HepG2 (cell line): ENCODE results near the gene PDCD10. TPM values are rescaled to one million over a fixed set of nuclear protein-coding genes. Genes with fewer than 3 reads are reported as not detected.

ENCODE experiments used
- ARID5B ChIP-seq: IDR thresholded peaks from 2 replicates; pipeline ENCODE4 v1.4.0; 2020; ENCODE audit warnings: mild to moderate bottlenecking, missing genetic modification reagents
- ATF4 ChIP-seq, 2 experiments: fragments of 450-650 bp in 1 of 2; sonication (generic) in 1 of 2; formaldehyde crosslinking; IDR thresholded peaks; 2 replicates each; pipeline versions ENCODE4 v1.5.0 to v1.8.0; 2020 to 2022; ENCODE audit warnings: mild to moderate bottlenecking in 1 of 2, missing genetic modification reagents in 1 of 2
- FOXK2 ChIP-seq: fragments of 450-650 bp; IDR thresholded peaks from 2 replicates; pipeline ENCODE4 v1.6.1; 2016
- HNF4G ChIP-seq, 2 experiments: sonication (generic) in 1 of 2; formaldehyde crosslinking in 1 of 2; IDR thresholded peaks; 2 replicates each; pipeline versions ENCODE4 v1.4.0 to v1.6.1; 2011 to 2020; ENCODE audit warnings: borderline replicate concordance in 2 of 2, low read depth in 2 of 2, mild to moderate bottlenecking in 2 of 2, low read length in 1 of 2, missing genetic modification reagents in 1 of 2, moderate library complexity in 1 of 2
- KIAA2018 ChIP-seq: sonication (generic); formaldehyde crosslinking; IDR thresholded peaks from 2 replicates; pipeline ENCODE4 v1.5.0; 2020; ENCODE audit warnings: mild to moderate bottlenecking, missing genetic modification reagents, borderline replicate concordance
- MIXL1 ChIP-seq: IDR thresholded peaks from 2 replicates; pipeline ENCODE4 v1.6.1; 2016
- MLX ChIP-seq: IDR thresholded peaks from 2 replicates; pipeline ENCODE4 v1.6.1; 2016
- SOX13 ChIP-seq, 3 experiments: fragments of 450-650 bp in 1 of 3; sonication (generic) in 1 of 3; formaldehyde crosslinking in 1 of 3; IDR thresholded peaks in 2 of 3; conservative IDR thresholded peaks in 1 of 3; 2 replicates each; pipeline versions ENCODE4 v1.5.0 to v1.6.1; 2016 to 2020; ENCODE audit warnings: antibody characterized with exemption in 1 of 3, mild to moderate bottlenecking in 1 of 3, missing compliant biosample characterization in 1 of 3, missing genetic modification reagents in 1 of 3, moderate library complexity in 1 of 3
- TCF12 ChIP-seq, 2 experiments: fragments of 450-650 bp in 1 of 2; sonication (generic) in 1 of 2; formaldehyde crosslinking in 1 of 2; IDR thresholded peaks; 2 replicates each; pipeline versions ENCODE4 v1.6.1 to v1.8.0; 2017 to 2022; ENCODE audit warnings: antibody characterized with exemption in 1 of 2, mild to moderate bottlenecking in 1 of 2, missing genetic modification reagents in 1 of 2, moderate library complexity in 1 of 2
- TFE3 ChIP-seq: IDR thresholded peaks from 2 replicates; pipeline ENCODE4 v1.6.1; 2016
- ZMAT5 ChIP-seq: sonication (generic); formaldehyde crosslinking; IDR thresholded peaks from 2 replicates; pipeline ENCODE4 v1.5.0; 2020; ENCODE audit warnings: mild to moderate bottlenecking, low read depth, missing genetic modification reagents, borderline replicate concordance
- polyA plus RNA-seq, 8 experiments: library from polyadenylated mRNA; depleted of rRNA in 3 of 8; stranded (reverse) in 7 of 8; unstranded in 1 of 8; fragments of >200 nt; fragmentation: Illumina TruSeq in 4 of 8; extraction: Trizol in 4 of 8; gene quantifications; 2 replicates each; pipeline versions ENCODE4 v1.2.1 to v1.2.3, GENCODE V29; 2011 to 2016; ENCODE audit warnings: low read depth in 4 of 8, missing spikeins in 1 of 8, mixed read lengths in 1 of 8; ENCODE audit not compliant: insufficient read depth in 1 of 8
- total RNA-seq, 5 experiments: library from RNA; depleted of rRNA; stranded (reverse); fragments of >200 nt; fragmentation: Illumina TruSeq; extraction: Trizol; gene quantifications; 2 replicates each; pipeline ENCODE4 v1.2.3, GENCODE V29; 2016; ENCODE audit warnings: low read depth in 1 of 5

Gene PDCD10
- total and polyA plus RNA-seq, 2 of the 13 experiments (the other 11 are each of a cell fraction or from before 2014, with no cell fraction given), result 48.5 to 53.9 TPM

- TF ChIP-seq ATF4 (CRISPR knock-in tag; IDR thresholded peaks at IDR 0.05) (peak in 1 of 2 experiments; percentile 87; a peak in 2 of 4 replicates), MLX (CRISPR knock-in tag) (0 out of 2 replicates have a peak, but pooled peaks have one; percentile 27), MIXL1 (CRISPR knock-in tag) (peak; percentile 46; the same call in 1 of the 2 replicates), SOX13 (IDR thresholded peaks at IDR 0.05) (no peak), SOX13 (CRISPR knock-in tag; conservative IDR thresholded peaks at IDR 0.05 in 1 of 2, IDR thresholded peaks at IDR 0.05 in 1 of 2) (peak in 1 of 2 experiments; percentile 57; a peak in 2 of 4 replicates), FOXK2 (no peak), TFE3 (CRISPR knock-in tag) (no peak), KIAA2018 (CRISPR knock-in tag) (no peak), ARID5B (CRISPR knock-in tag) (peak; percentile 96), HNF4G (IDR thresholded peaks at IDR 0.05; ENCODE audit: borderline replicate concordance, low read depth, low read length) (peak; percentile 87), HNF4G (CRISPR knock-in tag; IDR thresholded peaks at IDR 0.05; ENCODE audit: borderline replicate concordance, low read depth) (no peak), ZMAT5 (CRISPR knock-in tag) (no peak), TCF12 (IDR thresholded peaks at IDR 0.05) (no peak), TCF12 (CRISPR knock-in tag; IDR thresholded peaks at IDR 0.05) (no peak)
These were observed 17.8 kb downstream of the PDCD10 start (continued) for GRCh38 chr3:167716920-167717319.
